ENCODE results near the gene COX10.

Gene COX10

GRCh38 chr17:14080847-14081251, 11.5 kb downstream of the COX10 start:
- no peak for ATAC-seq
- TF ChIP-seq OSR1 (CRISPR knock-in tag; IDR thresholded peaks at IDR 0.05), result no peak
- TF ChIP-seq SNAI2 (CRISPR knock-in tag; IDR thresholded peaks at IDR 0.05), result no peak
- TF ChIP-seq, protein P1, sequence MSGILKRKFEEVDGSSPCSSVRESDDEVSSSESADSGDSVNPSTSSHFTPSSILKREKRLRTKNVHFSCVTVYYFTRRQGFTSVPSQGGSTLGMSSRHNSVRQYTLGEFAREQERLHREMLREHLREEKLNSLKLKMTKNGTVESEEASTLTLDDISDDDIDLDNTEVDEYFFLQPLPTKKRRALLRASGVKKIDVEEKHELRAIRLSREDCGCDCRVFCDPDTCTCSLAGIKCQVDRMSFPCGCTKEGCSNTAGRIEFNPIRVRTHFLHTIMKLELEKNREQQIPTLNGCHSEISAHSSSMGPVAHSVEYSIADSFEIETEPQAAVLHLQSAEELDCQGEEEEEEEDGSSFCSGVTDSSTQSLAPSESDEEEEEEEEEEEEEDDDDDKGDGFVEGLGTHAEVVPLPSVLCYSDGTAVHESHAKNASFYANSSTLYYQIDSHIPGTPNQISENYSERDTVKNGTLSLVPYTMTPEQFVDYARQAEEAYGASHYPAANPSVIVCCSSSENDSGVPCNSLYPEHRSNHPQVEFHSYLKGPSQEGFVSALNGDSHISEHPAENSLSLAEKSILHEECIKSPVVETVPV (CRISPR knock-in tag; IDR thresholded peaks at IDR 0.05), result no peak
- TF ChIP-seq ZNF70 (CRISPR knock-in tag; IDR thresholded peaks at IDR 0.05), result no peak
- no peak for TF ChIP-seq ZFP30 (CRISPR knock-in tag; IDR thresholded peaks at IDR 0.05)
- no peak for TF ChIP-seq ESRRG (CRISPR knock-in tag; IDR thresholded peaks at IDR 0.05)
- TF ChIP-seq ZNF565 (CRISPR knock-in tag; conservative IDR thresholded peaks at IDR 0.05; ENCODE audit: low read depth), result no peak
- TF ChIP-seq, protein P2, sequence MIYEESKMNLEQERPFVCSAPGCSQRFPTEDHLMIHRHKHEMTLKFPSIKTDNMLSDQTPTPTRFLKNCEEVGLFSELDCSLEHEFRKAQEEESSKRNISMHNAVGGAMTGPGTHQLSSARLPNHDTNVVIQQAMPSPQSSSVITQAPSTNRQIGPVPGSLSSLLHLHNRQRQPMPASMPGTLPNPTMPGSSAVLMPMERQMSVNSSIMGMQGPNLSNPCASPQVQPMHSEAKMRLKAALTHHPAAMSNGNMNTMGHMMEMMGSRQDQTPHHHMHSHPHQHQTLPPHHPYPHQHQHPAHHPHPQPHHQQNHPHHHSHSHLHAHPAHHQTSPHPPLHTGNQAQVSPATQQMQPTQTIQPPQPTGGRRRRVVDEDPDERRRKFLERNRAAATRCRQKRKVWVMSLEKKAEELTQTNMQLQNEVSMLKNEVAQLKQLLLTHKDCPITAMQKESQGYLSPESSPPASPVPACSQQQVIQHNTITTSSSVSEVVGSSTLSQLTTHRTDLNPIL (CRISPR knock-in tag; IDR thresholded peaks at IDR 0.05; ENCODE audit: low read depth), result no peak
- no peak for TF ChIP-seq ISL1 (CRISPR knock-in tag; IDR thresholded peaks at IDR 0.05)
- no peak for TF ChIP-seq BACH2 (CRISPR knock-in tag; IDR thresholded peaks at IDR 0.05; ENCODE audit: borderline replicate concordance)
- no peak for TF ChIP-seq ZFP3 (CRISPR knock-in tag; IDR thresholded peaks at IDR 0.05)
- TF ChIP-seq ZNF8 (CRISPR knock-in tag; IDR thresholded peaks at IDR 0.05), result no peak

DNA sequence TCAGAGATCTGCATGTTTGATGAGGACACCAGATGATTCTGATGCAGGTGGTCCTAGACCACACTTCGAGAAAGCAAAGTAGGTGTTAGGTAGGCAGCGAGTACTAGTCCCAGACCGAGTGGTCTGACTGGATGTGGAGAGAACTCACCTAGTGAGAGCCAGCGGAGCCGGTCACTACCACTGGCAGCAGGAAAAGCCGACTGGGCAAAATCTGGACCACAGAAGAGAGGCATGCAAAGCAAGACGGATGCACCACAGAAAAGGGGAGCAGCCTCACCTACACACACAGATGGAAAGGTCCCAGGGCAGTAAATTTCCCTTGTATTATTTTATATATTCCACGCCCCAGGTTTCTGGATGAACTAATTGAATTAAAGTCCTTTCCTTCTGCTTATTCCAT, 13.5 kb downstream of the COX10 start:
- TF ChIP-seq ZNF565 (CRISPR knock-in tag; conservative IDR thresholded peaks at IDR 0.05; ENCODE audit: low read depth) (no peak), TCF4 (CRISPR knock-in tag; IDR thresholded peaks at IDR 0.05; ENCODE audit: borderline replicate concordance) (no peak), PPARA (CRISPR knock-in tag; IDR thresholded peaks at IDR 0.05; ENCODE audit: borderline replicate concordance) (no peak), CSDC2 (CRISPR knock-in tag; IDR thresholded peaks at IDR 0.05) (no peak), BACH2 (CRISPR knock-in tag; IDR thresholded peaks at IDR 0.05; ENCODE audit: borderline replicate concordance) (no peak), ZNF8 (CRISPR knock-in tag; IDR thresholded peaks at IDR 0.05) (no peak), ARNTL (CRISPR knock-in tag; IDR thresholded peaks at IDR 0.05; ENCODE audit: borderline replicate concordance, low read depth) (no peak), SNAI2 (CRISPR knock-in tag; IDR thresholded peaks at IDR 0.05) (no peak), OSR1 (CRISPR knock-in tag; IDR thresholded peaks at IDR 0.05) (no peak), ISL1 (CRISPR knock-in tag; IDR thresholded peaks at IDR 0.05) (no peak), ZNF70 (CRISPR knock-in tag; IDR thresholded peaks at IDR 0.05) (no peak), ZC3H10 (CRISPR knock-in tag; IDR thresholded peaks at IDR 0.05) (no peak), TOX (CRISPR knock-in tag; IDR thresholded peaks at IDR 0.05; ENCODE audit: borderline replicate concordance) (no peak), ZFP3 (CRISPR knock-in tag; IDR thresholded peaks at IDR 0.05) (no peak)
- TF ChIP-seq, protein P2 (CRISPR knock-in tag; IDR thresholded peaks at IDR 0.05; ENCODE audit: low read depth), result no peak
- ATAC-seq, result no peak

DNA sequence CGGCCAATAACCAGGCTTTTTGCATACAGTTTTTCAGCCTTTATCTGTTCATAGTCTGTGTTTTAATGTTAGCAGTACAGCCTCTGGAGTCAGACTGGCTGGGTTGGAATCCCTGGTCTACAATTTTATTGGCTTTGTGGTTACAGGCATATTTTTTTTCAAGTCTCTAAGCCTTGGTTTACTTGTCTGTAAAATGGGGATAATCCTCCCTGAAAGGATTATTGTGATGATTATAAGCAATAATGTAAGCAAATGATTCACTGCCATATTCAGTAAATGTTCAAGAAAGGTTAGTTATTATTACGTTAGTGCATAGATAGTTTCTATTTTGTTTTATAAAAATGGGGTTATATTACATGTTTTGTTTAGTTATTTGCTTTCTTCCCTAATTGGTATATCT, 15.7 kb downstream of the COX10 start:
- no peak for ATAC-seq
- TF ChIP-seq OSR1 (CRISPR knock-in tag; IDR thresholded peaks at IDR 0.05) (no peak), ZC3H10 (CRISPR knock-in tag; IDR thresholded peaks at IDR 0.05) (no peak), ISL1 (CRISPR knock-in tag; IDR thresholded peaks at IDR 0.05) (no peak), ZFP3 (CRISPR knock-in tag; IDR thresholded peaks at IDR 0.05) (no peak), RARB (CRISPR knock-in tag; IDR thresholded peaks at IDR 0.05) (no peak), PPARA (CRISPR knock-in tag; IDR thresholded peaks at IDR 0.05; ENCODE audit: borderline replicate concordance) (no peak), CSDC2 (CRISPR knock-in tag; IDR thresholded peaks at IDR 0.05) (no peak), BACH2 (CRISPR knock-in tag; IDR thresholded peaks at IDR 0.05; ENCODE audit: borderline replicate concordance) (no peak), TOX (CRISPR knock-in tag; IDR thresholded peaks at IDR 0.05; ENCODE audit: borderline replicate concordance) (no peak)
- TF ChIP-seq, protein P3, sequence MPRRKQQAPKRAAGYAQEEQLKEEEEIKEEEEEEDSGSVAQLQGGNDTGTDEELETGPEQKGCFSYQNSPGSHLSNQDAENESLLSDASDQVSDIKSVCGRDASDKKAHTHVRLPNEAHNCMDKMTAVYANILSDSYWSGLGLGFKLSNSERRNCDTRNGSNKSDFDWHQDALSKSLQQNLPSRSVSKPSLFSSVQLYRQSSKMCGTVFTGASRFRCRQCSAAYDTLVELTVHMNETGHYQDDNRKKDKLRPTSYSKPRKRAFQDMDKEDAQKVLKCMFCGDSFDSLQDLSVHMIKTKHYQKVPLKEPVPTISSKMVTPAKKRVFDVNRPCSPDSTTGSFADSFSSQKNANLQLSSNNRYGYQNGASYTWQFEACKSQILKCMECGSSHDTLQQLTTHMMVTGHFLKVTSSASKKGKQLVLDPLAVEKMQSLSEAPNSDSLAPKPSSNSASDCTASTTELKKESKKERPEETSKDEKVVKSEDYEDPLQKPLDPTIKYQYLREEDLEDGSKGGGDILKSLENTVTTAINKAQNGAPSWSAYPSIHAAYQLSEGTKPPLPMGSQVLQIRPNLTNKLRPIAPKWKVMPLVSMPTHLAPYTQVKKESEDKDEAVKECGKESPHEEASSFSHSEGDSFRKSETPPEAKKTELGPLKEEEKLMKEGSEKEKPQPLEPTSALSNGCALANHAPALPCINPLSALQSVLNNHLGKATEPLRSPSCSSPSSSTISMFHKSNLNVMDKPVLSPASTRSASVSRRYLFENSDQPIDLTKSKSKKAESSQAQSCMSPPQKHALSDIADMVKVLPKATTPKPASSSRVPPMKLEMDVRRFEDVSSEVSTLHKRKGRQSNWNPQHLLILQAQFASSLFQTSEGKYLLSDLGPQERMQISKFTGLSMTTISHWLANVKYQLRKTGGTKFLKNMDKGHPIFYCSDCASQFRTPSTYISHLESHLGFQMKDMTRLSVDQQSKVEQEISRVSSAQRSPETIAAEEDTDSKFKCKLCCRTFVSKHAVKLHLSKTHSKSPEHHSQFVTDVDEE (CRISPR knock-in tag; IDR thresholded peaks at IDR 0.05), result no peak

DNA sequence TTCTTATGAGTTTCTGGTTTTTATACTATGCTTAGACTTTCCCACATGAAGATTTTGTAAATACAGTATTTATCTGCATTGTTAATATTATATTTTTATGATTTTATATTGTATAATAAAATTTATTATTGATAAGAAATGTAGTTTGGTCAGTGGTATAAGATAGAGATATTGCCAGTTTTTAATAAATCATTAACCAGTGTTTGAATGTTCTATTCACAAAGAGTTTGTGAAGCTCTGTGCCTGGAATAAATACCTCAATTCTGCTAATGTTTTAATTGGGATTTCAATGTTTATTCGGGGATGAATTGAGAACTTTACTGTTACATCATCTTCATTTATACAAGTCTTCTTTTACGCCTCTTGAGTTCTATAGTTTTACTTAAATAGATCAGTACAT, 16.9 kb downstream of the COX10 start:
- no peak for ATAC-seq
- TF ChIP-seq, protein P4, sequence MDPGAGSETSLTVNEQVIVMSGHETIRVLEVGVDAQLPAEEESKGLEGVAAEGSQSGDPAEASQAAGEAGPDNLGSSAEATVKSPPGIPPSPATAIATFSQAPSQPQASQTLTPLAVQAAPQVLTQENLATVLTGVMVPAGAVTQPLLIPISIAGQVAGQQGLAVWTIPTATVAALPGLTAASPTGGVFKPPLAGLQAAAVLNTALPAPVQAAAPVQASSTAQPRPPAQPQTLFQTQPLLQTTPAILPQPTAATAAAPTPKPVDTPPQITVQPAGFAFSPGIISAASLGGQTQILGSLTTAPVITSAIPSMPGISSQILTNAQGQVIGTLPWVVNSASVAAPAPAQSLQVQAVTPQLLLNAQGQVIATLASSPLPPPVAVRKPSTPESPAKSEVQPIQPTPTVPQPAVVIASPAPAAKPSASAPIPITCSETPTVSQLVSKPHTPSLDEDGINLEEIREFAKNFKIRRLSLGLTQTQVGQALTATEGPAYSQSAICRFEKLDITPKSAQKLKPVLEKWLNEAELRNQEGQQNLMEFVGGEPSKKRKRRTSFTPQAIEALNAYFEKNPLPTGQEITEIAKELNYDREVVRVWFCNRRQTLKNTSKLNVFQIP (CRISPR knock-in tag; IDR thresholded peaks at IDR 0.05; ENCODE audit: borderline replicate concordance, low read depth), result no peak
- TF ChIP-seq ISL1 (CRISPR knock-in tag; IDR thresholded peaks at IDR 0.05), result no peak
- no peak for TF ChIP-seq TOX (CRISPR knock-in tag; IDR thresholded peaks at IDR 0.05; ENCODE audit: borderline replicate concordance)
- TF ChIP-seq, protein P1 (CRISPR knock-in tag; IDR thresholded peaks at IDR 0.05), result no peak
- TF ChIP-seq, protein P2 (CRISPR knock-in tag; IDR thresholded peaks at IDR 0.05; ENCODE audit: low read depth), result no peak
- TF ChIP-seq TCF4 (CRISPR knock-in tag; IDR thresholded peaks at IDR 0.05; ENCODE audit: borderline replicate concordance), result no peak
- TF ChIP-seq CSDC2 (CRISPR knock-in tag; IDR thresholded peaks at IDR 0.05), result no peak
- TF ChIP-seq ZFP30 (CRISPR knock-in tag; IDR thresholded peaks at IDR 0.05), result no peak
- no peak for TF ChIP-seq ZNF70 (CRISPR knock-in tag; IDR thresholded peaks at IDR 0.05)
- TF ChIP-seq ZNF8 (CRISPR knock-in tag; IDR thresholded peaks at IDR 0.05), result no peak
- no peak for TF ChIP-seq OSR1 (CRISPR knock-in tag; IDR thresholded peaks at IDR 0.05)
- no peak for TF ChIP-seq ARNTL (CRISPR knock-in tag; IDR thresholded peaks at IDR 0.05; ENCODE audit: borderline replicate concordance, low read depth)
- no peak for TF ChIP-seq RARB (CRISPR knock-in tag; IDR thresholded peaks at IDR 0.05)
- TF ChIP-seq BACH2 (CRISPR knock-in tag; IDR thresholded peaks at IDR 0.05; ENCODE audit: borderline replicate concordance), result no peak
- no peak for TF ChIP-seq SNAI2 (CRISPR knock-in tag; IDR thresholded peaks at IDR 0.05)
- TF ChIP-seq ESRRG (CRISPR knock-in tag; IDR thresholded peaks at IDR 0.05), result no peak
